ENCODE data around the gene ATF6.

The ATF6 gene

GRCh38 chr1:161941726-161942436 is 175.8 kb downstream of the ATF6 start:
- no peak for DNase-seq

DNA sequence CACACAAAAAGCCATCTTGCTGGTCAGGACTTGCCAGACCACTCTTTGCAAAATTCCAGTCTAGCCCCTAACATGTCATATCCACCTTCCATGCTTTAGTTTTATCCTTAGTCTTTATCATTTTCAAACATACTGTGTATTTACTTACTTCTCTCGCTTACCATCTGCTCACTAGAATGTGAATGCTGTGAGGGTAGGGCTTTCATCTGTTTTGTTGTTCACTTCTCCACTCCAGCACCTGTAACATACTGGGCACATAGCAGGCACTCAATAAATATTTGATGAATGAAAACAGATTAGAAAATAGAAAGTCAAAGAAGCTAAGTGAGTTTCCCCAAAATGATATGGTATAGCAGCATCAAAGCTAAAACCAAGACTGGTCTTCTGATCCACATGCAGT is 177.6 kb downstream of the ATF6 start:
- DNase-seq: no peak

- DNase-seq: no peak
Measured at GRCh38 chr1:161944381-161944780, 178.3 kb downstream of the ATF6 start.

DNA sequence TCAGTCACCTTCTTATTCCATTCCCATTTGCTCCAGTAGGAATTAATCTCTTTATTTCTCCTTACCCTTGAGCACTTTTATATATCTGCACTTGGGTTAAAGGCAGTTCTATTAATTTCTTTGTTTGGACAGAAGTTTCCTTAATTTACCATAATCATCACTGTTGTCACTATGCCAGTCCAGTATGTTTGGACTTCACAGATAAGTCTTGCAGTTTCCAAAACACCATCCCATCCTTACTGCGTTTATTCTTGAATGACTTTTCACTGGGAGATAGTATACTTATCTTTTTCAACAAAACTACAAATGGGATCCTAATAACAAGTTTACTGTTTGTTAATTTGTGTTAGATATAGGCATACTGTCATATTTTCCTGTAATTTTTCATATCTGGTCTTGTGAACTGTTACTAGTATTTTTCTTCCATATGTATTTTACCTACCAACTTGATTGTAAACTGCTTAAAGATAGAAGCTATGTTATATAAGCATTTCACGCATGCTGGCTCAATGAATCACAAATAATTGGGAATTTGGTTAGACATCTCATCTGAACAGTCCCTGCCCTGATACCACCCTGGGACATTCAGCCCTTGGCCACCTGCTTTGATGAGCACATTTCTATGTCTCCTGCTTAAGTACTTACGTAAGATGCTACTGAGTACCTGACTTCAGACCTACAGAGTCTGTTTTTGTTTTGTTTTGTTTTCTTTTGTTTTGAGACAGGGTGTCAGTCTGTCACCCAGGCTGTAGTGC is 179.4 kb downstream of the ATF6 start:
- DNase-seq: no peak

DNA sequence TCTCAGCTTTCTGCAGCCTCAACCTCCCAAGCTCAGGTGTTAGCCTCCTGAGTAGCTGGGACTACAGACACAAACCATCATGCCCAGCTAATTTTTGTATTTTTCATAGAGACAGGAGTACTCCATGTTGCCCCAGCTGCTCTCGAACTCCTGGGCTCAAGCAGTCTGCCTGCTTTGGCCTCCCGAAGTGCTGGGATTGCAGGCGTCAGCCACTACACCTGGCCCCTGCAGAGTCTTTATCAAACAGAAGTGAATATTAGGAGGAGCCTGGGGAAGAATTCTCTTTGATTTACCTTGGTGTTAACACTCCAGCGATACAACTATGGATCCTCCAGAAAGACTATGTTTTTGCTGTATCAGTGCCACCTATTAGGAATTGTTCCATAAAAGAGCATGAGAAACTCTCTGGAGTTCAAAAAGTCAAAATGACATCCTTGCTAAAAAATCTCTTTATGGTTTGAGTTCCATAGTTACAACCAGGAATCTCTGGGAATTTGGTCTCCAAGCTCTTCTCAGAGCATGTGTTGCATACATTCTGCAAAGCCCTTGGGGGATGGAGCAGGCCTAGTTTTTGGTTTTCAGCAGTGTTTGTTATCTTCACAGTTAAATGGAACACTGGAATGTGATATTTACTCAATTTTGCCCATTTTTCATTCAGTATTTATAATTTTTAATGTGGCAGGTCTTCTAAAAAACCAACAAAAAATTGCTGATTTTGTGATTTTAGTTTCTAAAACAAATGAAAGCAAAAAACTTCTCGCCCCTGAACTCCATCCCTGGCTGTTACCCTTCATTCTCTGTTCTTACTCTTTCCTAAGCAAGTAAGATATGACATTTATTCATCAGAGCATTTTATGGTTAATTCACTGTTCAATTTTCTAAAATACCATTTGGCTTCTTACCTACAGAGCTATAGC is 180.2 kb downstream of the ATF6 start:
- no peak for DNase-seq

- DNase-seq: no peak
Measured at GRCh38 chr1:161948435-161948834, 182.3 kb downstream of the ATF6 start.

DNA sequence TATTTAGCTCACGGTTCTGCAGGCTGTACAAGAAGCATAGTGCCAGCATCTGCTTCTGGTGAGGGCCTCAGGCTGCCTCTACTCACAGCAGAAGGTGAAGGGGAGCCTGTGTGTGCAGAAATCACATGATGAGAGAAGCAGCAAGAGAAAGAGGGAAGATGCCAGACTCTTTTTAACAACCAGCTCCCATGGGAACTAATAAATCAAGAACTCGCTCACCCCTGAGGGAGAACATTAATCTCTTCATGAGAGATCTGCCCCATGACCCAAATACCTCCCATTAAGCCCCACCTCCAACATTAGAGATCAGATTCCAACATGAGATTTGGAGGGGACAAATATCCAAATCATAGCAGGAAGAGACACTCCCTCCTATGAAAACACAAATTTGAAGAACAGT is 183.4 kb downstream of the ATF6 start:
- DNase-seq: no peak

DNA sequence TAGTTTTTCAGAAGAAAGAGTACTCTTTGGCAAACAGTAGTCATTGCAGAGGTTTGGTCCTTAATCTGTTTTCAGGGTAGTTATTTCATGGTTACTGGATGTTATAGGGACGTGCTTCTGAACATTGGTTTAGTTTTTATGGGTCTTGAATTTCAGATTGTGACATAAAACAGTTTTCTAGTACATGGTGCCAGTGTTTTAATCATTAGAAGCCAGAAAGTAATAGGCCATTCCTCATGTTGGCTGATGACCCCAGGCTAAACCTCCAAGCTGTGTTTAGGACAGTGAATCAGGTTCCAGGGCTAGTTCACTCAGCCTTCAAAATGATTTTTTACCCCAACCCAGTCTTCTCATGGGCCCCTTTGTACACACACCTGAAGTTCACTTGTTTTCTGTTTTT is 184.3 kb downstream of the ATF6 start:
- DNase-seq: no peak

GRCh38 chr1:161951646-161952045 is 185.5 kb downstream of the ATF6 start:
- DNase-seq: no peak

GRCh38 chr1:161952607-161953172 is 186.6 kb downstream of the ATF6 start:
- DNase-seq: no peak

GRCh38 chr1:161953256-161953920 is 187.3 kb downstream of the ATF6 start:
- no peak for DNase-seq

GRCh38 chr1:161954050-161954449 is 187.9 kb downstream of the ATF6 start:
- no peak for DNase-seq

DNA sequence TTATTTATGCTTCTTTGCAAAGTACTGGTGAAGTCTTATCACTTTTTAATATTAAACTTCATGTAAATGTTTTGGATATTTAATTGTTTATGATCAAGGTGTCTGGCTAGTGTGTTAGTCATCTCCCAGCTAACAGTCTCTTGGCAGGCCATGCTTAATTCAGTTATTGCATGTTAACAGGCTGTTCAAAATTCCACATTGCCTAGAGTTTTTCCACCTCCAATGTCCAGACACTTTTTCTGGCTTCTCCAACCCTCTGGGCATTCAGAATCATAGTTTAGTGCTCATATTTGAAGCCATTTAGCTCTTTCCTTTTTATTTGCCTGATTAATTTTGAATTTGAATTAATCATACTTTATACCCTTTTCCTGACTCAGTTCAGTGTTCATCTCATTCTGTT is 188.3 kb downstream of the ATF6 start:
- no peak for DNase-seq

DNA sequence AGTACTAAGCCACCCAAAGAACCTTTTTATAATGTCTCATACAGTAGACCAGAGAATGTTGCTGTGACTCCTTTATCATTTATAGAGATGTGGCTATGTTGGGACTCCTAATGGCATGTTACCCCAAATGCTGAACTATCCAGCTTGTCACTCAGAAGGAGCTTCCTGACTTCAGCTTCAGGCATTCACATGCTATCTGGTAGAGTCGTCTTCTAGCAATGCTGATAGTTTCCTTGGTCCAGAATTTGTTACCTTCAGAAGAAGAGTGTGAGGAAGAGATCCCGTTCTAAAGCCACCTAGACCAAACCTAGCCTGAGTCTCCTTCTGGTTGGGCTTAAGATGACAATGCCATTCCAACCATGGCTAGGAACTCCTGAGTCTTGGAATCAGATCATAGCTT is 189.5 kb downstream of the ATF6 start:
- DNase-seq: no peak

- DNase-seq: no peak
Measured at GRCh38 chr1:161956097-161956496, 190.0 kb downstream of the ATF6 start.

DNA sequence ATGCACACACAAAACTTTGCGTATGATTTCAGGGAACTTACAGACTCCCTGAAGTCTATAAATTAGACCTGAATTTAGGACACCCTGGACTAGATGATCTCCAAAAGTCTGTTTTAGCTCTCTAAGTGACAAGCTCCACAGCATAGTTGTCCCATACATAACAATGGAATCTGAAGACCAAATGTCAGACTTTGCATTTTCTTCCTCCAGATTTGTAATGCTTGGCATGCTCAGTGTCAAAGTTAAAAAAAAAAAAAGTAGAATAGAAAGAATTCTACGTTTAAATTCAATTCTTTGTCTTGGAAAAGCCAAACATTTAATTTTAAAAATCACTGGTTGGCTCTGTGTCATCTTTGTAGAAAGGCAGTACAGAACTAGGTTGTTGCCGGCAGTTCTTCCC is 190.8 kb downstream of the ATF6 start:
- no peak for DNase-seq

- no peak for DNase-seq
Measured at GRCh38 chr1:161958425-161958824, 192.3 kb downstream of the ATF6 start.

DNA sequence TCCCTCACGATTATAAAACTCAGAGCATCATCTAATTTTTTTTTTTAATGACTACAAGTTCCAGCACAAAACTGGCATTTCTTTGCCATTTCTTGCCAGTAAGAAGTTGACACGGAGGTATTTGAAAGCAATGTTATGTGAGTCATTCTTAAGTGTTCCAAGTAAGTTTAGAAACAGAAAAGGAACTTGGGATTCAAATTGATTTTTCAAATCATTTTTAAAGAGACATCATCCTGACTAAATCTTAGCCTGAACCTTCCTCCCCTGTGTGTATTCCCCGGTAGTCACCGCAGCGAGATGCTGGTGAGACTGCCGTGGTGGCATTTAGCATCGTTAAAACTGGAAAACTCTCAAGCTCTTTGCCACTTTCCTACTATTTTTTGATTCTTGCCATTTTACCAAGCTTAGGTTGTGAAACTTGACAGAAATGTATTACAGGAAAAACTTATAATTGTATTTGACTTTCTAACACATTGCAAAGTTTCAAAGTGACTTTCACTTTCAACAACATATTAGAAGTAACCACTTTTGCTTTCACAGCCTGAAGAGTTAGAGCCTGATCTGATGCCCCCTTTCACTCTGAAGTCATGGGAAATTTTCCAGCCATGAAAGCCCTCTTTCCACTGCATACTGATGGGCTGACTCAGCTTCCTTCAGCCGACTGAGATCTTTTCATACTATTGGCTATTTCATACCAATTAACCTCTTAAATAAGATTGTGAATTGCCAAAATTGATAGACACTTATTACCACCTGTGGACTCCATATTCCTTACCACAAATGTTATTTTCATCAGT is 196.2 kb downstream of the ATF6 start:
- no peak for DNase-seq

DNA sequence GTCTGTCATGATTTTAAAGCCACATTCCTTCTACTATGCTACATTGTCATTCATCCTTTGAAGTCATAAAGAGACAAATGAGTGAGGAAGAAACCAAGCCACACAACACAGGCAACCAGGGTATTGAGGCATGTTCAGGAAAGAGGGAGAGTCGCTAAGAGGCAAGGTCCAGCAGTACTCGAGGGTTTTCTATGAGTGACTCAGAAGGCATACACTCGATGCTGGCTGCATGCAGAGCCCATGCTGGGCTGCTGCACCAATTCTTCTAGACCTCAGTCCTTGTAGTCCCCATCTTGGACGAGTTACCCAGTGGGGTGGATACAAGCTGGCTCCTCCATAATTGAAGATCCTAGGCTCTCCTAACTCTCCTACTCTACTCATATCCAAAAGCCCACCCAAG is 199.9 kb downstream of the ATF6 start:
- no peak for DNase-seq

GRCh38 chr1:161970036-161970435 is 203.9 kb downstream of the ATF6 start:
- DNase-seq: no peak

DNA sequence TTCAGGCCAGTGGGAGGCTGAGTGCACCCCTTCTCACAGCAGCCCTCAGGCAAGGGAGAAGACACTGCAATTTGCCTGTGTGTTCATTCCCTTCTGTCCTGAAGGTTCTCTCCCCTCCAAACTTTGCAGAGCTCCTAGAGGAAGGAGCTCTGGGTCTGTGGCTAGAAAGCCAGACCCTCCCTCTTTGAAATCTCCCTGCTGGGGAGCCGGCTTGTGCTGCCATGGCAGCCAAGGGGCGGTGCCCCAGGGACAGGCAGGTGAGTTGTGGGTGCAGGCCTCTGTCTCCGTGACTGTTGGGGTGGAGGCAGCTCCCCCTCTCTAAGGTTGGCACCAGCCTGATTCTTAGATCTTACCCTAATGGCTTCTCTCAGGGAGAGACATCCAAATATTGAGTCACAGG is 204.5 kb downstream of the ATF6 start:
- DNase-seq: no peak

GRCh38 chr1:161972828-161973227 is 206.7 kb downstream of the ATF6 start:
- no peak for DNase-seq

Data from activated T-cell treated with anti-CD3 and anti-CD28 coated beads, Interleukin-2, amount 50 U/mL, for 1 hour (primary cell).